22Rv1 (cell line): ENCODE measurements around the gene VASP.

ENCODE experiments used
- H3K27ac ChIP-seq: fragments of 450-650 bp; 2 replicates; pipeline ENCODE4 v1.5.1; 2017
- ZFX ChIP-seq: fragments of 450-650 bp; IDR thresholded peaks from 2 replicates; pipeline ENCODE4 v1.6.1; 2017; ENCODE audit warnings: antibody characterized with exemption, borderline replicate concordance
- TF ChIP-seq, protein P1 (sequence below): fragments of 450-650 bp; IDR thresholded peaks from 2 replicates; pipeline ENCODE4 v1.5.1; 2017; ENCODE audit warnings: mild to moderate bottlenecking

VASP gene

DNA sequence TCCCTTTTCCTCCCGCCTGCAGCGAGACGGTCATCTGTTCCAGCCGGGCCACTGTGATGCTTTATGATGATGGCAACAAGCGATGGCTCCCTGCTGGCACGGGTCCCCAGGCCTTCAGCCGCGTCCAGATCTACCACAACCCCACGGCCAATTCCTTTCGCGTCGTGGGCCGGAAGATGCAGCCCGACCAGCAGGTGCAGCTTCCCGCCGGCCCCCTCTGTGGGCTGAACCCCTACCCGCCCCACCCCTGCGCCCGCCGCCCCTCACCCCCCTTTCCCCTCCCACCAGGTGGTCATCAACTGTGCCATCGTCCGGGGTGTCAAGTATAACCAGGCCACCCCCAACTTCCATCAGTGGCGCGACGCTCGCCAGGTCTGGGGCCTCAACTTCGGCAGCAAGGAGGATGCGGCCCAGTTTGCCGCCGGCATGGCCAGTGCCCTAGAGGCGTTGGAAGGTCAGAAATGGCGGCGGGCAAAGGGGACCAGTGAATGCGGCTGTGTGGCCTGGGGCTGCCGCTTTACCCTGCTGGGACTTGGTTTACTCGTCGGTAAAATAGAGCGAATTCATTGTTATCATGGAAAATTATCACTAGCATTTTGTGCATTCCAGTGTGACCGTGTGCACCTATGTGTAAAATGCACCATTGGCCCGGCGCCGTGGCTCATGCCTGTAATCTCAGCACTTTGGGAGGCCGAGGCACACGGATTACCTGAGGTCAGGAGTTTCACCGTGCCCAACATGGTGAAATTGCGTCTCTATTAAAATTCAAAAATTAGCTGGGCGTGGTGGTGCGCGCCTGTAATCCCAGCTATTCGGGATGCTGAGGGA, 10.6 kb downstream of the VASP start:
- TF ChIP-seq, protein P1, sequence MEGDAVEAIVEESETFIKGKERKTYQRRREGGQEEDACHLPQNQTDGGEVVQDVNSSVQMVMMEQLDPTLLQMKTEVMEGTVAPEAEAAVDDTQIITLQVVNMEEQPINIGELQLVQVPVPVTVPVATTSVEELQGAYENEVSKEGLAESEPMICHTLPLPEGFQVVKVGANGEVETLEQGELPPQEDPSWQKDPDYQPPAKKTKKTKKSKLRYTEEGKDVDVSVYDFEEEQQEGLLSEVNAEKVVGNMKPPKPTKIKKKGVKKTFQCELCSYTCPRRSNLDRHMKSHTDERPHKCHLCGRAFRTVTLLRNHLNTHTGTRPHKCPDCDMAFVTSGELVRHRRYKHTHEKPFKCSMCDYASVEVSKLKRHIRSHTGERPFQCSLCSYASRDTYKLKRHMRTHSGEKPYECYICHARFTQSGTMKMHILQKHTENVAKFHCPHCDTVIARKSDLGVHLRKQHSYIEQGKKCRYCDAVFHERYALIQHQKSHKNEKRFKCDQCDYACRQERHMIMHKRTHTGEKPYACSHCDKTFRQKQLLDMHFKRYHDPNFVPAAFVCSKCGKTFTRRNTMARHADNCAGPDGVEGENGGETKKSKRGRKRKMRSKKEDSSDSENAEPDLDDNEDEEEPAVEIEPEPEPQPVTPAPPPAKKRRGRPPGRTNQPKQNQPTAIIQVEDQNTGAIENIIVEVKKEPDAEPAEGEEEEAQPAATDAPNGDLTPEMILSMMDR = no peak
- TF ChIP-seq ZFX = no peak
- no peak overlapping the region for H3K27ac ChIP-seq

DNA sequence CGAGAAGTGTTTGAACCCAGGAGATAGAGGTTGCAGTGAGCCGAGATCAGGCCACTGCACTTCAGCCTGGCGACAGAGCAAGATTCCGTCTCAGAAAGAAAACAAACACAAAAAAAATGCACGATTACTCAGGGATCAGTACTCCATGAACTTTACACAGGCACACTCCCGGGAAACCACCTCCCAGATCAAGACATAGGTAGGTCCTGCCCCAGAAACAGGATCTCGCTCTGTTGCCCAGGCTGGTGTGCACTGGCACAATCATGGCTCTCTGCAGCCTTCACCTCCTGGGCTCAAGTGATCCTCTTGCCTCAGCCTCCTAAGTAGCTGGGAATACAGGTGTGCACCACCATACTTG, 11.2 kb downstream of the VASP start:
- no peak overlapping the region for H3K27ac ChIP-seq
- TF ChIP-seq ZFX = no peak
- TF ChIP-seq, protein P1 = no peak

DNA sequence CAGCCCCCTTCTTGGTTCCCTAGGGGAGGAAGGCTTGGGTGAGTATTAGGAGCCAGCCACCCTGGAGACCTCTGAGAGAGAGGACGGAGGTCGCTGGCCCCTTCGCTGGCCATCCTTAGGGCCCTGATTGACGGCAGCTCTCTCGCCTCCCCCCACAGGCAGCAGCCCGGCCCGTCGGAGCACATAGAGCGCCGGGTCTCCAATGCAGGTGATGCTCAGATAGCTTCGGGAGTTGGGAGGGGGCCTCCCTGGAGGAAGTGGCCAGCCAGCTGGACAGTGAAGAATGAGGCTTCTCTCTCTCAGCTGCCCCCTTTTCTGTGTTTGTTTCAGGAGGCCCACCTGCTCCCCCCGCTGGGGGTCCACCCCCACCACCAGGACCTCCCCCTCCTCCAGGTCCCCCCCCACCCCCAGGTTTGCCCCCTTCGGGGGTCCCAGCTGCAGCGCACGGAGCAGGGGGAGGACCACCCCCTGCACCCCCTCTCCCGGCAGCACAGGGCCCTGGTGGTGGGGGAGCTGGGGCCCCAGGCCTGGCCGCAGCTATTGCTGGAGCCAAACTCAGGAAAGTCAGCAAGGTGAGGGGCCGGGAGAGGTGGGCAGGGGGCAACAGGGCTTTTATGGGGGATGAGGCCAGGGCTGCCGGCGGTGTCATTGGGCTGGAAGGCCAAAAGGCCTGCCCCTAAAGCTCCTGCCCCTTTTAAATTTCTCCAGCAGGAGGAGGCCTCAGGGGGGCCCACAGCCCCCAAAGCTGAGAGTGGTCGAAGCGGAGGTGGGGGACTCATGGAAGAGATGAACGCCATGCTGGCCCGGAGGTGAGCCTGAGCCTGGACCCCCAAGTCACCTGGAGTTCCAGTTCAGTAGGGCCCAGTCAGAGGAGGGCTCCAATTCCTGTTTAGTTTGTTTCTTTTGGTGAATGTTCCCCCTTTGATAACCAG, 15.0 kb downstream of the VASP start:
- TF ChIP-seq ZFX = no peak
- TF ChIP-seq, protein P1 = no peak
- H3K27ac ChIP-seq = no peak overlapping the region

GRCh38 chr19:45523642-45524256, 16.5 kb downstream of the VASP start:
- TF ChIP-seq, protein P1 = peak; percentile 96
- no peak for TF ChIP-seq ZFX
- H3K27ac ChIP-seq = no peak overlapping the region

DNA sequence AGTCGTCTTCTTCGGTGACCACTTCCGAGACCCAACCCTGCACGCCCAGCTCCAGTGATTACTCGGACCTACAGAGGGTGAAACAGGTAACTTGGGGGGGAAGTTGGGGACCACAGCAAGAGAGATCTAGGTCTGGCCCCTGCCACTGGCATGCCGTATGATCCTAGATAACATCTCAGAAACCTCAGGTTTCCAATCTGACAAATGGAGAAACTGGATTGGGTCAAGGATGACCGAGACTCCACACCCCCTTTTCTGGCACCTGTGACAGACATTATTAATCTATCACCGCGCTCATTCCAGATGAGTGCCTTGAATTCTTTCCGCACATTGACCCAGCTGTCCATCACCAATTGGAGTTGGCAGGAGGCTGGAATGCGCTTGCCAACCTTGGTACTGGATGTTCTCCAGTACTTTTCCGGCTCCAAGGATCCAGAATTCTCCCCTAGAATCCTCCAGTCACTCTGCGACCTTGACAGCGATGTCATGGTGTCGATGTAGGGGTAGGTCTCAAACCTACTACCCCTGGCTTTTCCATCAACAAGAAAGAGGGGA, 17.4 kb downstream of the VASP start:
- 0 out of 2 replicates have a peak overlapping the region, but pooled peaks have one; percentile 13 for H3K27ac ChIP-seq
- no peak for TF ChIP-seq ZFX
- TF ChIP-seq, protein P1 = no peak

GRCh38 chr19:45526143-45526542, 18.9 kb downstream of the VASP start:
- H3K27ac ChIP-seq = peak overlapping the region; percentile 42
- TF ChIP-seq ZFX = no peak
- TF ChIP-seq, protein P1 = no peak
